HUES64 (cell line): ENCODE measurements around the gene KRTAP5-7.
"Not testable (repeated sequence)": the region's sequence is repeated elsewhere in the genome, so short reads cannot be mapped to it uniquely, and the experiment has no call there.

Source experiments
- H3K27ac ChIP-seq: 2 replicates; pipeline ENCODE4 v1.7.0; 2013; ENCODE audit warnings: low read depth, low read length, inconsistent platforms
- H3K27me3 ChIP-seq: 2 replicates; pipeline ENCODE4 v1.6.1; 2013; ENCODE audit warnings: mild to moderate bottlenecking, low read length; ENCODE audit not compliant: insufficient read depth
- H3K36me3 ChIP-seq: 2 replicates; pipeline ENCODE4 v1.6.1; 2013; ENCODE audit warnings: mild to moderate bottlenecking, low read length; ENCODE audit not compliant: insufficient read depth
- H3K4me1 ChIP-seq: 2 replicates; pipeline ENCODE4 v1.6.1; 2013; ENCODE audit warnings: mild to moderate bottlenecking, low read length, moderate library complexity; ENCODE audit not compliant: insufficient read depth
- H3K4me3 ChIP-seq: 2 replicates; pipeline ENCODE4 v1.5.1; 2013; ENCODE audit warnings: mild to moderate bottlenecking, low read length, moderate library complexity
- H3K9ac ChIP-seq: 2 replicates; pipeline ENCODE4 v1.6.1; 2013; ENCODE audit warnings: mild to moderate bottlenecking, low read depth, low read length
- H3K9me3 ChIP-seq: 2 replicates; pipeline ENCODE4 v1.6.1; 2013; ENCODE audit warnings: low read depth, low read length; ENCODE audit not compliant: insufficient read depth
- WGBS: fragments of 150-250, 120-280 bp; methylation state at CpG from one replicate; pipeline ENCODE4 v1.1.7; 2013; ENCODE audit warnings: missing lambda C conversion rate; 5-methylcytosine and 5-hydroxymethylcytosine counted together

The KRTAP5-7 gene

GRCh38 chr11:71518506-71519471 lies 8.3 kb upstream of the KRTAP5-7 start:
- 95% methylated on average over 55 of the region's 55 CpGs for WGBS
- H3K4me3 ChIP-seq = no peak overlapping the region
- H3K36me3 ChIP-seq = no peaks in the 10 kb centered on the region
- no peak overlapping the region for H3K9ac ChIP-seq
- no peaks in the 10 kb centered on the region for H3K9me3 ChIP-seq
- H3K4me1 ChIP-seq = no peaks in the 10 kb centered on the region
- H3K27me3 ChIP-seq = no peaks in the 10 kb centered on the region
- H3K27ac ChIP-seq = no peak overlapping the region

DNA sequence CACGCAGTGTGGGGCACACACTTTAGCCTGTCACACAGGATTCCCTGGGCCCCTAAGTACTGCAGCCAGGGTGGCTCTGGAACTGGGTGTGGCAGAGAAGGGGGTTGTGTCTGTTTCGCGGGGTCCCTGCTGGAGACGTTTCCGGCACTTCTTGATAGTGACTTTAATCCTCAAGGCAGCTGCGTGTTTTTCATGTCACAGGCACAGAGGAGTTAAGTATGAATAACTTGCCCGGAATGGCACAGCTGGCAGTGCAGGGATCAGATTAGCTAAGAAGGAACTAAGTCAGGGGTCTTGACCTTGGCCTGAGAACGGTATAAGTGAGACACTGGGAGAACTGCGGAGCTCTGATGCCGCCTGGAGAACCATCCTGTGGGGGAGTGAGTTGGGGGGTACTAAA lies 7.5 kb upstream of the KRTAP5-7 start:
- no peak overlapping the region for H3K27ac ChIP-seq
- WGBS = 89% methylated on average over 10 of the region's 10 CpGs
- no peak overlapping the region for H3K4me3 ChIP-seq
- H3K36me3 ChIP-seq = no peaks in the 10 kb centered on the region
- no peak overlapping the region for H3K9ac ChIP-seq
- H3K27me3 ChIP-seq = no peaks in the 10 kb centered on the region
- H3K9me3 ChIP-seq = no peaks in the 10 kb centered on the region
- H3K4me1 ChIP-seq = no peaks in the 10 kb centered on the region

- Histone ChIP-seq H3K27me3 (no peaks in the 10 kb centered on the region), H3K9ac (no peak overlapping the region), H3K4me1 (no peaks in the 10 kb centered on the region), H3K27ac (no peak overlapping the region), H3K9me3 (no peaks in the 10 kb centered on the region), H3K4me3 (no peak overlapping the region), H3K36me3 (no peaks in the 10 kb centered on the region)
- 58% methylated on average over 3 of the region's 3 CpGs for WGBS
Observed at GRCh38 chr11:71525188-71525937, 1.7 kb upstream of the KRTAP5-7 start.

DNA sequence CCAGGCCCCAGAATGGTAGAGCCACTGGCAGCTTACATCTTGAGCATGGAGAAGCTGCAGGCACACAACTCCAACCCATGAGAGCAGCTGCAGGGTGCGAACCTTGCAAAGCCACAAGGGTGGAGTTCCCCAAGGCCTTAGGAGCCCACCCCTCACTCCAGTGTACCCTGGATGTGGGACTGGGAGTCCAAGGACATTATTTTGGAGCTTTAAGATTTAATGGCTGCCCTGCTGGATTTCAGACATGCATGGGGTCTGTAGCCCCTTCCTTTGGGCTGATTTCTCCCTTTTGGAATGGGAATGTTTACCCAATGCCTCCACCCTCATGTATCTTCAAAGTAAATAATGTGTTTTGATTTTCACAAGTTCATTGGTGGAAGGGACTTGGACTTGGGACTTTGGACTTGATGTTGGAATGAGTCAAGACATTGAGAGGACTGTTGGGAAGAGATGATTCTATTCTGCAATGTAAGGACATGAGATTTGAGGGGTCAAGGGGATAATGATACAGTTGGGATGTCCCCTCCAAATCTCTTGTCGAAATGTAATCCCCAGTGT lies 1.1 kb upstream of the KRTAP5-7 start:
- no peaks in the 10 kb centered on the region for H3K36me3 ChIP-seq
- no peak overlapping the region for H3K9ac ChIP-seq
- WGBS = 87% methylated on average over 2 of the region's 2 CpGs
- no peak overlapping the region for H3K27ac ChIP-seq
- no peak overlapping the region for H3K4me3 ChIP-seq
- H3K4me1 ChIP-seq = no peaks in the 10 kb centered on the region
- no peaks in the 10 kb centered on the region for H3K27me3 ChIP-seq
- no peaks in the 10 kb centered on the region for H3K9me3 ChIP-seq

DNA sequence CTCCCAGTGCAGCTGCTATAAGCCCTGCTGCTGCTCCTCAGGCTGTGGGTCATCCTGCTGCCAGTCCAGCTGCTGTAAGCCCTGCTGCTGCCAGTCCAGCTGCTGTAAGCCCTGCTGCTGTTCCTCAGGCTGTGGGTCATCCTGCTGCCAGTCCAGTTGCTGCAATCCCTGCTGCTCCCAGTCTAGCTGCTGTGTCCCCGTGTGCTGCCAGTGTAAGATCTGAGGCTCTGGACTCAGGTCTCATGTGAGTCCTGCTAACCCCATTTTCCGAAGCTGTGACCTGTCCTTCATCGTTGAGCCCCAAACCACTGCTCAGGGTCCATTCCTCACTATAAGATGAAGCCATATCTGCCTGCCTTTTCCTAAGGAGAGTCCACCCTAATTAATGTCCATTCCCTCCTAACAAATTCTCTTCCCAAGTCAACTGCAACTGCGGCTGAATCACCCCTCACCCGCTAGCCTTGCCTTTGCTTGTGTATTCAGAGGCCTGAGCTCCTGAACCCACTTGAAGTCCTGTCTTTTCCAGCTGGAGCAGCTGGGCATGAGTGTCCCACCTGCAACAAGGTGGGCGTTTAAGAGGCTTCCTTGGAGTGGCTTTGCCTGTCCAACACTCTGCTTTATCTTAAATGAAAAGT lies 626 bp downstream of the KRTAP5-7 start:
- Histone ChIP-seq H3K4me1 (no peaks in the 10 kb centered on the region), H3K36me3 (no peaks in the 10 kb centered on the region), H3K9me3 (no peaks in the 10 kb centered on the region), H3K9ac (no peak overlapping the region), H3K4me3 (no peak overlapping the region), H3K27me3 (no peaks in the 10 kb centered on the region), H3K27ac (no peak overlapping the region)
- WGBS = 87% methylated on average over 6 of the region's 6 CpGs

DNA sequence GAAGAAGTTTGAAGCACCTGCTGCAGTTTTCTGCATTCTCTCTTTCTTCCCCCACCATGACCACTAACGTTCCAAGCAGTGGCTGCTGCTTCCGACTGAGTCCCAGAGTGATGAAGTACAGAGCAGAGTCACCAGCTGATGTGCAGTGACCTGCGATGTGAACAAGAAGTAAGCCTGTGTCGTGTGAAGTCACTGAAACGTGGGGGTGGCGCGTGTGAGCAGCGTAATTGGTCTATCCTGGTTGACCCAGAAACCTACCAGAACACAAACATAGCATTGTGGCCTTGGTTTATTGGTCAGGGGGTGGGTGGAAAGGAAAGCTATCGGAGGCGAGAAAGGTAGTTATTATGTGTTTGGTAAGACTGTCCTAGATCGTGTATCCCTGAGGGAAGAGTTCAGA lies 3.5 kb downstream of the KRTAP5-7 start:
- H3K9ac ChIP-seq = no peak overlapping the region
- H3K36me3 ChIP-seq = no peaks in the 10 kb centered on the region
- H3K9me3 ChIP-seq = no peaks in the 10 kb centered on the region
- no peak overlapping the region for H3K4me3 ChIP-seq
- H3K27ac ChIP-seq = no peak overlapping the region
- 93% methylated on average over 11 of the region's 11 CpGs for WGBS
- H3K4me1 ChIP-seq = no peaks in the 10 kb centered on the region
- no peaks in the 10 kb centered on the region for H3K27me3 ChIP-seq

- no peaks in the 10 kb centered on the region for H3K9me3 ChIP-seq
- WGBS = 84% methylated on average over 10 of the region's 10 CpGs
Observed at GRCh38 chr11:71532036-71532610, 5.1 kb downstream of the KRTAP5-7 start.

GRCh38 chr11:71534711-71535608 lies 7.9 kb downstream of the KRTAP5-7 start:
- H3K9me3 ChIP-seq, H3K9ac ChIP-seq, H3K36me3 ChIP-seq, H3K27me3 ChIP-seq, H3K4me3 ChIP-seq, H3K27ac ChIP-seq, H3K4me1 ChIP-seq: not testable (repeated sequence)
- 89% methylated on average over 17 of the region's 17 CpGs for WGBS

More at GRCh38 chr11:71532036-71532610, 5.1 kb downstream of the KRTAP5-7 start:
- Histone ChIP-seq H3K4me3 (no peak overlapping the region), H3K36me3 (no peaks in the 10 kb centered on the region), H3K27ac (no peak overlapping the region), H3K9ac (no peak overlapping the region), H3K27me3 (no peaks in the 10 kb centered on the region), H3K4me1 (no peaks in the 10 kb centered on the region)

DNA sequence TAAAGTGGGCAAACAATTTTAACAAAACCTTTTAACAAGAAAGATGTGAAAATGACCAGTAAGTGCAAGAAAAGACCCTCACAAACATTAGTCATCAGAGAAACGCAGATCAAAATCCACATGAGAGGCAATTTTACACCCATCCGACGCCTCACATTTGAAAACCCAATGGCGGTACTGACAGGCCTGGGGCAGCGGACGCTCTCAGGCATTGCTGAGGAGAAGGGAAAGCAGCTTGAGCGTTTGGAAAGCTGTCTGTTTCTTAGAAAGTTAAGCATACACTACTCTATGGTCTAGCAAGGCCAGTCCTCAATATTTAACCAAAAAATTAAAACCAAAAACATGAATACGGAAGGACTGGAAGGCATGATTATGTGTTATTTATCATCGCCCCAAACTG lies 8.8 kb downstream of the KRTAP5-7 start:
- WGBS = 92% methylated on average over 9 of the region's 9 CpGs
- no peaks in the 10 kb centered on the region for H3K9me3 ChIP-seq
- H3K4me1 ChIP-seq = no peaks in the 10 kb centered on the region
- H3K36me3 ChIP-seq = no peaks in the 10 kb centered on the region
- H3K27ac ChIP-seq = no peak overlapping the region
- no peaks in the 10 kb centered on the region for H3K27me3 ChIP-seq
- H3K4me3 ChIP-seq = no peak overlapping the region
- no peak overlapping the region for H3K9ac ChIP-seq

DNA sequence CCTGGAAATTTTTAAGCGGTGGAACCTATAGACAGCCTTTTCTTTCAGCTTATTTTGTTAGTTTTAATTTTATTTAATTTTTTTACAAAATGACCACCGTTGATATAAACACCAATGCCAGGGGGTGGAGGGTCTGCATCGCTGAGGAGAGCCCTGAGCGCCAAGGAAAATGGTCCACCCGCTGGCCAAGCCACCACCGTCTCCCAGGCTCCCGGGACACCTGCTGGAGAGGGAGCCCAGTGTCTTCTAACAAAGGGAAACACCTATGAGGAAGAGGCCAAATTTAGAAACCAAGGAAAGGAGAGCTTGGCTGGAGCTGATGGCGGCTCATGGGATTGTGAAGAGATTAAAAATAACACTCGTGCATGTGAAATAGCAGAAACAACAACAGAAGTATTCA lies 10.5 kb downstream of the KRTAP5-7 start:
- no peak overlapping the region for H3K9ac ChIP-seq
- WGBS = 88% methylated on average over 9 of the region's 9 CpGs
- no peak overlapping the region for H3K4me3 ChIP-seq

More for the DNA sequence above, 10.5 kb downstream of the KRTAP5-7 start:
- Histone ChIP-seq H3K4me1 (no peaks in the 10 kb centered on the region), H3K27ac (no peak overlapping the region), H3K27me3 (no peaks in the 10 kb centered on the region), H3K9me3 (no peaks in the 10 kb centered on the region), H3K36me3 (no peaks in the 10 kb centered on the region)
